BLaER1 treated with 17β-estradiol and CSF1 and Interleukin-3, amounts not matched to agents 10 nM and 100 nM (cell line): Measurements from ENCODE around the gene DPYD.

Experiments
- H3K27ac ChIP-seq, 11 experiments: shearing (Covaris generic); formaldehyde crosslinking; 2 replicates each; pipeline ENCODE4 v1.8.1; 2022
- H3K27me3 ChIP-seq, 11 experiments: shearing (Covaris generic); formaldehyde crosslinking; 2 replicates each; pipeline ENCODE4 v1.8.1; 2022
- H3K36me3 ChIP-seq, 11 experiments: shearing (Covaris generic); formaldehyde crosslinking; 2 replicates each; pipeline ENCODE4 v1.8.1; 2022
- H3K4me1 ChIP-seq, 10 experiments: shearing (Covaris generic); formaldehyde crosslinking; 2 replicates each; pipeline ENCODE4 v1.8.1; 2022
- H3K4me2 ChIP-seq, 11 experiments: shearing (Covaris generic); formaldehyde crosslinking; 2 replicates each; pipeline ENCODE4 v1.8.1; 2022
- H3K4me3 ChIP-seq, 10 experiments: shearing (Covaris generic); formaldehyde crosslinking; 2 replicates each; pipeline ENCODE4 v1.8.1; 2022
- H3K9ac ChIP-seq, 11 experiments: shearing (Covaris generic); formaldehyde crosslinking; 2 replicates each; pipeline ENCODE4 v1.8.1; 2022
- H3K9me3 ChIP-seq, 11 experiments: shearing (Covaris generic); formaldehyde crosslinking; replicated peaks in 1 of 11; 2 replicates each; pipeline ENCODE4 v1.8.1; 2022
- H4K20me1 ChIP-seq, 11 experiments: shearing (Covaris generic); formaldehyde crosslinking; 2 replicates each; pipeline ENCODE4 v1.8.1; 2022
- Cebpa-rat ChIP-seq, 11 experiments: shearing (Covaris generic); IDR thresholded peaks; 2 replicates each; pipeline ENCODE4 v1.8.1; 2022

The DPYD gene

GRCh38 chr1:97660431-97661105, 260.3 kb downstream of the DPYD start:
- H3K36me3 ChIP-seq = peaks cover 0 to 9% (median 0%) of the 10 kb centered on the region in 11 experiments; a peak in 4 of 22 replicates
- H3K9ac ChIP-seq = no peak overlapping the region
- no peak overlapping the region for H3K4me3 ChIP-seq
- no peaks in the 10 kb centered on the region for H3K9me3 ChIP-seq
- peaks cover 0 to 4% (median 0%) of the 10 kb centered on the region in 11 experiments; a peak in 1 of 22 replicates for H4K20me1 ChIP-seq
- peaks cover 0 to 5% (median 0%) of the 10 kb centered on the region in 10 experiments; a peak in 1 of 20 replicates for H3K4me1 ChIP-seq
- H3K4me2 ChIP-seq = no peak overlapping the region
- TF ChIP-seq Cebpa-rat (IDR thresholded peaks at IDR 0.05) = no peak
- H3K27me3 ChIP-seq = no peaks in the 10 kb centered on the region
- H3K27ac ChIP-seq = no peak overlapping the region

DNA sequence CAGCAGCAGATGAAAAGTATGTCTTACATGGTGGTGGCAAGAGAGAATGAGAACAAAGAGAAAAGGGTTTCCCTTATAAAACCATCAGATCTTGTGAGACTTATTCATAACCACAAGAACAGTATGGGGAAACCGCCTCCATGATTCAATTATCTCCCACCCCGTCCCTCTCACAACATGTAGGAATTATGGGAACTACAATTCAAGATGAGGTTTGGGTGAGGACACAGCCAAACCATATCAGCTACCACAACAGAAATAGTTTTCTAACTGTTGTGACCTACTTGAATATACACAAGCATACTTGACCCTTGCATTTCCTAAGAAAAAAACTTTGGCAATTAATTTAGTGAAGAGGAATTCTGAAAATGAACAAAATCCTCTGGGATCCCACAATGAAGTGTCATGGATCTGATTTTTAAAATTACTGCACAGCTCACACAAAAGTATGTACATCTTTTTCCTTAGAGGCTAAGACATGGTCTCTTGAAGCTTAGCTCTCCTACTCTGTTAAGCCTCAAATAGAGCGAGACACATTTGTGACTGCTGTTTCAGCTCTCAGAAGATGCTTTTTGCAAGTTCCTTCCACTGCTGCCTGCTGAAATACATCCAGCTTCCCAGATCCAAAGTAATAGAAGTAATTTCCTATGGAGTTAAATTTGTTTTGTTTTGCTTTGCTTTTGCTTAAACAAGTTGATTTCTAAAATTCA, 265.8 kb downstream of the DPYD start:
- H3K9ac ChIP-seq = no peak overlapping the region
- no peaks in the 10 kb centered on the region for H3K27me3 ChIP-seq
- H3K4me2 ChIP-seq = no peak overlapping the region
- no peak overlapping the region for H3K27ac ChIP-seq
- no peaks in the 10 kb centered on the region for H3K9me3 ChIP-seq
- no peak for TF ChIP-seq Cebpa-rat (IDR thresholded peaks at IDR 0.05)
- no peak overlapping the region for H3K4me3 ChIP-seq
- H4K20me1 ChIP-seq = no peaks in the 10 kb centered on the region
- H3K36me3 ChIP-seq = peaks cover 0 to 13% (median 0%) of the 10 kb centered on the region in 11 experiments; a peak in 2 of 22 replicates
- no peaks in the 10 kb centered on the region for H3K4me1 ChIP-seq

- no peak overlapping the region for H3K4me3 ChIP-seq
- no peak overlapping the region for H3K4me2 ChIP-seq
- H3K27ac ChIP-seq = no peak overlapping the region
- TF ChIP-seq Cebpa-rat (IDR thresholded peaks at IDR 0.05) = no peak
- H3K36me3 ChIP-seq = peaks cover 0 to 25% (median 0%) of the 10 kb centered on the region in 11 experiments; a peak in 3 of 22 replicates
- no peaks in the 10 kb centered on the region for H3K27me3 ChIP-seq
- H3K9ac ChIP-seq = no peak overlapping the region
- peaks cover 0 to 8% (median 4%) of the 10 kb centered on the region in 11 experiments; a peak in 9 of 22 replicates for H3K9me3 ChIP-seq
- H3K4me1 ChIP-seq = no peaks in the 10 kb centered on the region
- H4K20me1 ChIP-seq = no peaks in the 10 kb centered on the region; a peak in 1 of 22 replicates
Observed at GRCh38 chr1:97651250-97651649, 269.6 kb downstream of the DPYD start.

- peaks cover 0 to 13% (median 7%) of the 10 kb centered on the region in 11 experiments; a peak in 11 of 22 replicates for H3K9me3 ChIP-seq
Observed at GRCh38 chr1:97649591-97649990, 271.2 kb downstream of the DPYD start.

DNA sequence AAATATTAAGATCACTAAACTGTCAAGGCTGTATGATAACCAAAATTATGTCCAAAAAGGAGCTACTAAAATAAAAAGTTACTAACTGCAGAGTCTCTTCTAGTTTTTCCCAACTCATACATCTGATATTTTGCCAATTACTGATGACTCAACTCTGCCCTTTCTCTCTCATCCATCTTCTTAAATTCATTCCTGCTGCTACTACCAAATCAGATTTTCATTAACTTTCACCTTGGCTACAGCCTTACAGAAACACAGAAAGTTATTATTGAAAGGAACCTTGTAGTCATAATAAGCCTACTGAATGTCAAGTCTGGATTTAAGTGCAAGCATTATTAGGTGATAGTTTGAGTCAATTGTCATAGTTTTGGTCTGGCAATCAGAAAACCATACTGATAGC, 273.1 kb downstream of the DPYD start:
- H3K4me2 ChIP-seq = no peak overlapping the region
- H3K36me3 ChIP-seq = peaks cover 0 to 22% (median 0%) of the 10 kb centered on the region in 11 experiments; a peak in 3 of 22 replicates
- no peak overlapping the region for H3K27ac ChIP-seq
- no peak overlapping the region for H3K4me3 ChIP-seq
- no peaks in the 10 kb centered on the region for H3K4me1 ChIP-seq
- peaks cover 0 to 17% (median 7%) of the 10 kb centered on the region in 11 experiments; a peak in 11 of 22 replicates for H3K9me3 ChIP-seq
- no peaks in the 10 kb centered on the region; a peak in 1 of 22 replicates for H4K20me1 ChIP-seq
- TF ChIP-seq Cebpa-rat (IDR thresholded peaks at IDR 0.05) = no peak
- H3K9ac ChIP-seq = no peak overlapping the region
- H3K27me3 ChIP-seq = no peaks in the 10 kb centered on the region

More at GRCh38 chr1:97649591-97649990, 271.2 kb downstream of the DPYD start:
- no peak overlapping the region for H3K4me3 ChIP-seq
- peaks cover 0 to 20% (median 0%) of the 10 kb centered on the region in 11 experiments; a peak in 3 of 22 replicates for H3K36me3 ChIP-seq
- no peak overlapping the region for H3K27ac ChIP-seq
- H3K4me1 ChIP-seq = no peaks in the 10 kb centered on the region
- H3K27me3 ChIP-seq = no peaks in the 10 kb centered on the region
- H3K9ac ChIP-seq = no peak overlapping the region
- no peak overlapping the region; a peak in 1 of 22 replicates for H3K4me2 ChIP-seq
- no peaks in the 10 kb centered on the region; a peak in 1 of 22 replicates for H4K20me1 ChIP-seq
- no peak for TF ChIP-seq Cebpa-rat (IDR thresholded peaks at IDR 0.05)

DNA sequence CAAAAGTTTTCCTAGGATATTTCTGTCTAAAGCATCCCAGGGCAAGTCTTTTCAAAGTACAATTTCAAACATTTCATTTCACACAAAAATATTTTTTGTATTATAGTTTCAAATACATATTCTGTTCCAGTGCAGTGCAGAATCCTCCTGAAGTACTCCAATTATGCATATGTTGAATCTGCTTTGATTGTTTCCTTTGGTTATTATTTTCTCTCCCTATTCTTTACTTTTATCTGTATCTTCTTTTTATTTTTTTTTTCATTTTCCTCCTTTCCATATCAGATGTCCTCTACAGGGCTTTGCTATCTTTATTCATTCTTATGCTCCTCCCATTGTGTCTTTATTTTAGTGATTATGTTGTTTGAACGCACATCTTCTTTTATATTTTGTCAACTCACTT, 274.8 kb downstream of the DPYD start:
- Histone ChIP-seq H3K4me2 (no peak overlapping the region), H3K36me3 (peaks cover 0 to 19% (median 0%) of the 10 kb centered on the region in 11 experiments; a peak in 3 of 22 replicates), H3K9ac (no peak overlapping the region), H3K4me3 (no peak overlapping the region), H4K20me1 (no peaks in the 10 kb centered on the region; a peak in 1 of 22 replicates), H3K27me3 (no peaks in the 10 kb centered on the region), H3K27ac (no peak overlapping the region), H3K4me1 (no peaks in the 10 kb centered on the region), H3K9me3 (peaks cover 0 to 17% (median 7%) of the 10 kb centered on the region in 11 experiments; a peak in 11 of 22 replicates)
- no peak for TF ChIP-seq Cebpa-rat (IDR thresholded peaks at IDR 0.05)

- TF ChIP-seq Cebpa-rat (IDR thresholded peaks at IDR 0.05) = no peak
- Histone ChIP-seq H3K9me3 (peaks cover 0 to 5% (median 0%) of the 10 kb centered on the region in 11 experiments; a peak in 2 of 22 replicates), H3K4me1 (no peaks in the 10 kb centered on the region), H3K4me2 (no peak overlapping the region), H3K4me3 (no peak overlapping the region), H3K36me3 (peaks cover 0 to 32% (median 0%) of the 10 kb centered on the region in 11 experiments; a peak in 4 of 22 replicates), H3K27ac (no peak overlapping the region), H4K20me1 (no peaks in the 10 kb centered on the region; a peak in 1 of 22 replicates), H3K9ac (no peak overlapping the region), H3K27me3 (no peaks in the 10 kb centered on the region)
Observed at GRCh38 chr1:97640677-97641076, 280.2 kb downstream of the DPYD start.

DNA sequence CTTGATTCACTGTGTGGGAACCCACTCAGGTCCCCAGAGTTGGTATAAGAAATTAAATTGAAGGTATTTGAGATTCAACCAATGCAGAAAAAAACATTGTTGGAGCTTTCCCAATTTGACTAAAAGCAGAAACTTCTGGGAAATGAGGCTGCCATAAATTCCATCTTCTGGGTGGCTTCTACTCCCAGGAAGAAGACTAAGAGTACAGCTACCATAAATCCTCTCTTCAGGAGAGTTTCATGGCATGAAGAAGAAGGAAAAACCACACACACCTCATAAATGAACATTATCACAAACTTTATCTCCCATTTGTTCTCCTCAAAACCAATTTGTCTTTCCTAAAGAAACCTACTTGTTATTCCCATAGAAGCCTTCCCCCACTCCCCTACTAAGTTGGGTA, 283.9 kb downstream of the DPYD start:
- H3K9ac ChIP-seq = no peak overlapping the region
- no peak overlapping the region for H3K4me2 ChIP-seq
- H4K20me1 ChIP-seq = peaks cover 0 to 7% (median 0%) of the 10 kb centered on the region in 11 experiments; a peak in 1 of 22 replicates
- H3K4me1 ChIP-seq = no peaks in the 10 kb centered on the region
- peaks cover 0 to 46% (median 0%) of the 10 kb centered on the region in 11 experiments; a peak in 4 of 22 replicates for H3K36me3 ChIP-seq
- H3K4me3 ChIP-seq = no peak overlapping the region
- H3K27ac ChIP-seq = no peak overlapping the region
- no peaks in the 10 kb centered on the region for H3K27me3 ChIP-seq
- no peak for TF ChIP-seq Cebpa-rat (IDR thresholded peaks at IDR 0.05)
- no peaks in the 10 kb centered on the region for H3K9me3 ChIP-seq

DNA sequence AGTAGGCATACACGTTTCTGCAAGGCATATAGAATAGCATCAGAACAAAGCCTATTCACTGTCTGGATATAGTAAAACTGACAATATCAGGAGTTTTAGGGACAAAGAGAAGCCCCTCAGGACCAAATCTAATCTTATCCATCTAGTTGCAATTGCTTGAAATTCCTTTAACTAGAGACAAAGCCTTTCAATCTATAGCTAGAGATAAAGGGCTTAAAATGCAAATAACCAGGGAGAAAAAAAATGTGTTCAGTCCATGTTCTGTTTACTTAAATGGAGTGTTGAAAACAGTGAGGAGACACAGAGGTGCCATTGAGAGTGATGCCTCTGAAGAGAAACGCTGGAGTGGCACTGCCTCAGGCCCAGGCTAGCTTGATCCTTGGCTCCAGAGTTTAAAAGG, 286.1 kb downstream of the DPYD start:
- Histone ChIP-seq H3K27ac (no peak overlapping the region), H3K27me3 (no peaks in the 10 kb centered on the region), H4K20me1 (peaks cover 0 to 15% (median 0%) of the 10 kb centered on the region in 11 experiments; a peak in 2 of 22 replicates), H3K36me3 (peaks cover 0 to 54% (median 0%) of the 10 kb centered on the region in 11 experiments; a peak in 4 of 22 replicates), H3K4me3 (no peak overlapping the region), H3K9me3 (no peaks in the 10 kb centered on the region), H3K9ac (no peak overlapping the region), H3K4me1 (peaks cover 0 to 5% (median 0%) of the 10 kb centered on the region in 10 experiments; a peak in 2 of 20 replicates), H3K4me2 (no peak overlapping the region)
- no peak for TF ChIP-seq Cebpa-rat (IDR thresholded peaks at IDR 0.05)
